GM19023 (cell line): ENCODE data around the gene APOL6.

ENCODE experiments used
- ATAC-seq: cut with Tn5 transposase; IDR thresholded peaks from one replicate; pipeline ENCODE4 v1.9.1; 2021; ENCODE audit warnings: mild to moderate bottlenecking, moderate library complexity; ENCODE audit not compliant: unreplicated experiment

APOL6 gene

GRCh38 chr22:35648066-35649025 lies at the start of gene APOL6:
APOL6 (plus strand) TSS chr22:35648446; CDS start chr22:35656426, 7,980 bp downstream.
- ATAC-seq = no peak

- no peak for ATAC-seq
Observed at GRCh38 chr22:35599364-35599763, 48.9 kb upstream of the APOL6 start.

- ATAC-seq = no peak
Observed at GRCh38 chr22:35600476-35600875, 47.8 kb upstream of the APOL6 start.

- no peak for ATAC-seq
Observed at GRCh38 chr22:35601013-35601580, 47.1 kb upstream of the APOL6 start.

GRCh38 chr22:35601743-35602615 lies 46.3 kb upstream of the APOL6 start:
- ATAC-seq = no peak

GRCh38 chr22:35604621-35605368 lies 43.5 kb upstream of the APOL6 start:
- ATAC-seq = no peak

GRCh38 chr22:35605369-35605680 lies 42.9 kb upstream of the APOL6 start:
- no peak for ATAC-seq

- ATAC-seq = no peak
Observed at GRCh38 chr22:35605851-35606481, 42.3 kb upstream of the APOL6 start.

- ATAC-seq = no peak
Observed at GRCh38 chr22:35606916-35607315, 41.3 kb upstream of the APOL6 start.

- ATAC-seq = no peak
Observed at GRCh38 chr22:35608088-35608487, 40.2 kb upstream of the APOL6 start.

GRCh38 chr22:35609261-35609660 lies 39.0 kb upstream of the APOL6 start:
- ATAC-seq = no peak

- no peak for ATAC-seq
Observed at GRCh38 chr22:35609761-35610160, 38.5 kb upstream of the APOL6 start.

- no peak for ATAC-seq
Observed at GRCh38 chr22:35610741-35611140, 37.5 kb upstream of the APOL6 start.

- ATAC-seq = no peak
Observed at GRCh38 chr22:35611200-35611890, 36.9 kb upstream of the APOL6 start.

- ATAC-seq = no peak
Observed at GRCh38 chr22:35611891-35612576, 36.2 kb upstream of the APOL6 start.

- ATAC-seq = no peak
Observed at GRCh38 chr22:35612903-35613302, 35.3 kb upstream of the APOL6 start.

- no peak for ATAC-seq
Observed at GRCh38 chr22:35614404-35614803, 33.8 kb upstream of the APOL6 start.

- no peak for ATAC-seq
Observed at GRCh38 chr22:35615156-35615555, 33.1 kb upstream of the APOL6 start.

- no peak for ATAC-seq
Observed at GRCh38 chr22:35616043-35616442, 32.2 kb upstream of the APOL6 start.
